GM21786 (cell line): ENCODE data around the gene IL22RA2.

ENCODE experiments used
- ATAC-seq: cut with Tn5 transposase; IDR thresholded peaks from one replicate; pipeline ENCODE4 v1.9.1; 2021; ENCODE audit not compliant: unreplicated experiment

The IL22RA2 gene

GRCh38 chr6:137097526-137097925 lies 75.9 kb downstream of the IL22RA2 start:
- no peak for ATAC-seq

DNA sequence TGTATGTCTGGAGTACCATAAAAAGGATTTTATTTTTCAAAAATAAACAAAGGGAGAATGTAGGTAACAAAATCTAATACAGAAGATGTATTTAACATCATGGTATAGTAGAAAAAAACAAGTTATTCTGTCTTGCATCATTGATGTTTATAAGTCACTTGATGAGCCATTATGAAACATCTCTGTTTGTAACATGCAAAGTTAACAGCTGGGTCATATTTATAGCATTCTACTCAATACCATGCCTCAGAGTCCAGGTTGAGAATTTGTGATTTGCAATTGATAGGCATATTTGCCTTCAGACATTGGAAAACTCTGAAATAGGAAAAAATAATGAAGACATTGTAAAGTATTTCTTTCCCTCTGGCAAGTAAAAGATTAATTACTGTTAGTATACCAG lies 76.4 kb downstream of the IL22RA2 start:
- peak; percentile 23 for ATAC-seq

DNA sequence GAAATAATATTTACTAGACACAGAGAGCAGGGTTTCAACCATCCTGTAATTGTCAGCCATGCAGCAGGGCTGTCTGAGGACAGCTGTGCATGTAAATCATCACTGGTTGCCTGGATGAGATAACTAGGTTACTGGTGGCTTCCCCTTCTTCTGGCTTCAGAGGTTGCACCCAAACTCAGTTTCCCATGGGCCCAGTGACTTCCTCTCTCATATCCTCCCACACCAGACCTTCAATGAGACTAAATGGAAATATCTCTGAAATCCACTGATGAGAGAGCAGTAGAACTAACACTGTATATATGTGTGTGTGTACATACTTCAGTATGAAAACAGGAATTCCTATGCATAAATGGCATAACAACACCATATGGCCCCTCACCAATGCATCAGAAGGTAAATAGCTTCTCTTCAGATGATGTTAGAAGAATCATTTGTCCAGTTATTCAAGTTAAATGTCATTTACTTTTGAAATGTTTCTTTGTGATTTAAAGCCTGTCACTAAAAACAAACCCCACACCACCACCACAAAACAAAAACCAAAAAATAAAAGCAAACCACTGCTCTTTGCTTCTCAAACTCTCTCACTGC lies 77.7 kb downstream of the IL22RA2 start:
- peak; percentile 74 for ATAC-seq

DNA sequence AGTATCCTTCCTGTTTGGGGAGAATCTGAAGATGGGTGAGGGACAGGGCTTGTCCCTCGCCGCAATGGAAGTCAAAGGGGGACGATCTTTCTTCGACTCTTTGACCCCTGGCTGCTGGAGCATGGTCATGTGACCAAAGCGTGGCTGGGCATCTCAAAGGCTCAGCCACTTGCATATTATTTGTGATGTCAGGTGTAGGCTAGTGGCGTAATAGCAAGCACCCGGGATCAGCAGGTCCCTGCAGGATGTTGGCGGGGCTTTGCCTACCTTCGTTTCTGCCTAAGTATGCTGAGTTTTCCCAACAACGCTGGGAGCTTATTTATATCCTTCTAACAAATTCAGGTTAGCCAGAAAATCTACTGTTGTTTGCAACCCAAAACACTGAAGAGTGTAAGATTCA lies 78.4 kb downstream of the IL22RA2 start:
- ATAC-seq, result no peak

DNA sequence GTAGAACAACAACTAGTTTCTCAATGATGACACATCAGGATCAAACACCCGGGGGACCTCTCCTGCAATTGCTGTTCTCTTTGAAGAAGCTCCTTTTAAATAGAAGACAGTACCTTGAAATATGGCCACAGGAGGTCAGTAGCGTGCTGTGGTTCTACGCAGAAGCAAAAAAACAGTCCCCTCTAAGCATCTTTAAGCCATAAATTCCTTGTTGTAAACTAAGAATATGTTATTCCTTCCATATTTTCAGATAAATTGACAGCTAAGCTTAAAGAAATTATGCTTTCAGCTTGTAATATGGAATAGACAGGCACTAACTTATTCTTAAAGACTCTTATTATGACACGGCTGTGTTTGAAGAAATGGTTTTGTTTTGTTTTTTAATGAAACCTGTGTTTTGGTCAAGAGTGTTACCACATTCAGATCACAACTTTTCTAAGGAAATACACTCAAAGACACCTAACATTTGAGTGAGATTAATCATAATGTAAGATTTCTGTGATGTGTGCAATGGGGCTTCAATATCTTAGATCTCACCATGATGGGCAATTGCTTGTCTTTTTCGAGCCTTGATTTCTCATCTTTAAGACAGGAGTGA lies 78.9 kb downstream of the IL22RA2 start:
- peak; percentile 29 for ATAC-seq
